ENCODE data around the gene MBOAT1.

Gene MBOAT1

DNA sequence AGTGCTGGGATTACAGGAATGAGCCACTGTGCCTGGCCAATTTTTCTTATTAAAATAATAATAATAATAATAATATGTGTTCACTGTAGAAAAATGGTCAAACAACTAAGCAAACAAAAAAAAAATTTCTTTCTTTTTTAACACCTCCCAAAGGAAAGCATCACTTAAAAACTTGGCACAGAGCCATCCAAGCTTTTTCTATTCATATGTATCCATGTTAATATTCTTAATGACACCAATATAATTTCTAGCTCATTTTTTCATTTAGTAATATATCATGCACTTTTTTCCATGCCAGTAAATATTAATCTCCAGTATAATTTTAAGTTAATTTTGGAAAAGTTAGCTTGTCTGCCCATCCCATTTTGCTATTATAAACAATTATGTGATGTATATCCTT lies 101.8 kb downstream of the MBOAT1 start:
- Mint-ChIP-seq H3K27ac (no peak overlapping the region), H3K4me1 (ENCODE audit: low read depth) (peaks cover 2% of the 10 kb centered on the region), H3K4me3 (no peak overlapping the region), H3K9me3 (no peaks in the 10 kb centered on the region), H3K36me3 (ENCODE audit: low read depth) (peaks cover 26% of the 10 kb centered on the region), H3K27me3 (ENCODE audit: low read depth) (no peaks in the 10 kb centered on the region)

DNA sequence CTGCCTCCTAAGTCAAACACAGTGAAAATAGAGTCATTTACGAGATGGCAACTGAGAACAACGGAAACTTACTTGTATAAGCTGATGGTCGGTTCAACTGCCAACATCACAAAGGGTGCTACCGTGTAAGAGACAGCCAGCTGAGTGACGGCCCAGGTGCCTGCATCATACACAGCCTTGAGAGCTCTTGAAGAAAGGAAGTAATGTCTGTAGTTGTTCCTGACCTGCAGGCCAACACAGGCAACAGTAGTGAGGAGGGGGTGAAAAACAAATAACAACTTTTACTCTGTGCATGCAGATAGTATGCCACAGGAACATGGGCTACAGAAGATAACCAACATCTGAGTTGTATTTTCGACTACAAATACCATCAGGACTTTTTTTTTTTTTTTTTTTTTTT lies 102.7 kb downstream of the MBOAT1 start:
- peaks cover 22% of the 10 kb centered on the region for H3K36me3 Mint-ChIP-seq (ENCODE audit: low read depth)
- H3K4me1 Mint-ChIP-seq (ENCODE audit: low read depth): peaks cover 2% of the 10 kb centered on the region
- H3K27me3 Mint-ChIP-seq (ENCODE audit: low read depth): no peaks in the 10 kb centered on the region
- no peaks in the 10 kb centered on the region for H3K9me3 Mint-ChIP-seq
- H3K27ac Mint-ChIP-seq: no peak overlapping the region
- no peak overlapping the region for H3K4me3 Mint-ChIP-seq

DNA sequence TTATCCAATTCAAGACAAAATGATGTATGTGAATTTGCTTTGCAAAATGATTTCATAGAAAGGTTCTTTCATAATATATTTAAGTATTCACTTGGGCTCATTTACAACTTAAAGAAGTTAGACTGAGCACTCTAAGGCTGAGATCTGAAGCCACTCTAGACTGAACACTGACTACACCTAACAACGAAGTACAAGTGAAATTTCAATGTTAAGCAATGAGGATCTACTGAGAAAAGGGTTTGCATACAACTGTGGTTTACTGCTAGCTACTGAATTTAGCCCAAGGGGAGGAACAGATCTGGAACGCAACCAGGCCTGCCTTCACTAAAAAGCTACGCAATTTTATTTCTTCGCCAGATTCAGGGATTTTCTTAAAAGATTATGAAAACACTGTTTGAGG lies 106.4 kb downstream of the MBOAT1 start:
- H3K9me3 Mint-ChIP-seq: no peaks in the 10 kb centered on the region
- peaks cover 2% of the 10 kb centered on the region for H3K4me1 Mint-ChIP-seq (ENCODE audit: low read depth)
- H3K27me3 Mint-ChIP-seq (ENCODE audit: low read depth): no peaks in the 10 kb centered on the region
- H3K27ac Mint-ChIP-seq: no peak overlapping the region
- no peak overlapping the region for H3K4me3 Mint-ChIP-seq
- peaks cover 23% of the 10 kb centered on the region for H3K36me3 Mint-ChIP-seq (ENCODE audit: low read depth)

DNA sequence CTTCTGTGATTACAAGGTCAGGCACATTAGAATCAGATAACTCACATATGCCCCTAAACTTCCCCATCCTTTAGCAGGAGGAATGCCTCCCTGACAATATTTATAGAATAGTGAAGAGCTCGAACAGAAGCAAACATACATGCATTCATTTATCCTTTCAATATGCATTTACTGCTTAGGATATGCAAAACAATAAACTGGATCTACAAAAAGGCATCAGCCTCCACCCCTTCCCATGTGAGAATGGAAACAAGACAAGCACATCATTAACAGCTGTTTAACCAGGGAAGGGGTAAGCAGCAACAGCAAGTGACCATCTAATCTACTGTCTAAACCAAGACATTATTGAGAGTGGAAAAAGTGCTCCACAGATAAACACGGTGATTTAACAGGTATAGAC lies 107.6 kb downstream of the MBOAT1 start:
- H3K36me3 Mint-ChIP-seq (ENCODE audit: low read depth): peaks cover 23% of the 10 kb centered on the region
- no peak overlapping the region for H3K27ac Mint-ChIP-seq
- H3K27me3 Mint-ChIP-seq (ENCODE audit: low read depth): no peaks in the 10 kb centered on the region
- no peaks in the 10 kb centered on the region for H3K9me3 Mint-ChIP-seq
- H3K4me1 Mint-ChIP-seq (ENCODE audit: low read depth): peaks cover 2% of the 10 kb centered on the region
- no peak overlapping the region for H3K4me3 Mint-ChIP-seq

DNA sequence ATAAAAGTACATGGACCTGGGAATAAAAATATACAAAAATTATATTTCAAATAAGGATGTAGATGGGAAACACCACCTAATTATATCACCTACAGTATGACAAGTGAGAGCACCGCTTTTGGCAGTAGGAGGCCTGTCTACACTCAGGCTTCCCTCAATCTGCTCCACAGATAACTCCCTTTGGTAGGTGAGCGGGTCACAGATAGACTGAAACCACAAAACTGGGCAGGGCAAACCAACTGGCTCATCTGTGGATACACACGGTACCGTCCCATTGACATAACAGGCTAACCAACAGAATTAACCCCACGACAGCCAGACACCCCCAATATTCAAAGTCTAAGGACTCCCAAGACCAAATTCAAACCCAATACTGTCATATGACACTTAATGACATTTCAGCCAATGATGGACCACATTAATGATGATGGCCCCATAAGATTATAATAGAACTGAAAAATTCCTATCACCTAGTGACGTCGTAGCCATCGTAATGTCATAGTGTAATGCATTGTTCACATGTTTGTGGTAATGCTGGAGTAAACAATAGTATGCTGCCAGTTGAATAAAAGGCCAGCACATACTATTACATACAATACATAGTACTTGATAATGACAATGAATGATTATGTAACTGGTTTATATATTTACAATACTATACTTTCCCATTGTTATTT lies 109.7 kb downstream of the MBOAT1 start:
- Mint-ChIP-seq H3K4me3 (no peak overlapping the region), H3K27me3 (ENCODE audit: low read depth) (no peaks in the 10 kb centered on the region), H3K27ac (no peak overlapping the region), H3K36me3 (ENCODE audit: low read depth) (peaks cover 11% of the 10 kb centered on the region), H3K9me3 (no peaks in the 10 kb centered on the region), H3K4me1 (ENCODE audit: low read depth) (no peaks in the 10 kb centered on the region)

DNA sequence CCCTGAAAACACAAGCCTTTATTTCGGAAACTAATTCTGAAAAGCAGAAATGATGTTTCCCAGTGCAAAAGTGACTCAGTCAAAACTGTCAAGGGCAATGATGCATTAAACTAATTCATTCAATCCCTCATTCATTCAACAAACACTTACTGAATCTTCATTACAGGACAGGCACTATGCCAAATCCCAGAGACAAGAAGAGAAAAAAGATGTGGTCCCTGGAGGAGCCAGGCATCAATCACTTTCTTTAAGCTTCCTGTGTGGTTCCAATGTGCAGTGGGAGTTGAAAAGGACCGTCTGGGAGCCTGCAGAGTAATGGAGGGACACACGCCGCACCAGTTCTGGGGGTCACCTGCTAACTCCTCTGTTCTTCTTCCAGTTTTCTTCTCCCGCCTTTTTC lies 113.1 kb downstream of the MBOAT1 start:
- no peaks in the 10 kb centered on the region for H3K9me3 Mint-ChIP-seq
- H3K4me3 Mint-ChIP-seq: no peak overlapping the region
- peaks cover 6% of the 10 kb centered on the region for H3K36me3 Mint-ChIP-seq (ENCODE audit: low read depth)
- no peaks in the 10 kb centered on the region for H3K27me3 Mint-ChIP-seq (ENCODE audit: low read depth)
- H3K27ac Mint-ChIP-seq: no peak overlapping the region
- no peaks in the 10 kb centered on the region for H3K4me1 Mint-ChIP-seq (ENCODE audit: low read depth)

DNA sequence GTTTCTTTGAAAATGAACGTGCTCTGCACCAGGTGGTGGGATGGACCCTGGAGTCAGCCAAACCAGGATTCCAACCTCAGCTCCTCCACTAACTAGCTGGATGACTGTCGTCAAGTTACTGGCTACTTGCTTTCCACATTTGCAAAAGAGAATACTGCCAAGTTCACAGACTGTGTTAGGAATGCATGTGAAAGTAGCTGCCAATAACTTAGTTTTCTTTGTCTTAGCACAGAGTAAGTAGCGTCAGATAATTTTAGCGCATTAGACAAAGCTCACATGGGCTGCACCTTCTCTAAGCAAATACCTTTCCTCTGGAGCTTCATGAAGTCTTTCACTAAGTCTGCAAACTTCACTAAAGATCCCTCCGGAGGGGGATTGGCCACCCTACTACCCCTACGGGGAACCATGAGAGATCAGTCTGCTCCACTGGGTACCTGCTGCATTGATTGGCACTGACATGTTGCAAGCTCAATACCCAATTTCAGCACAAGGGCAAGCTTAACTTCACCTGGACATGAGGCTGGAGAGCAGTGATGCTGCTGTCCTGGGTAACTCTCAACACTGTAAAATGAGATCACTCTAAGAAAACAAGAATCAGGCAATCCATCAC lies 113.9 kb downstream of the MBOAT1 start:
- H3K27ac Mint-ChIP-seq: no peak overlapping the region
- H3K4me3 Mint-ChIP-seq: no peak overlapping the region
- peaks cover 6% of the 10 kb centered on the region for H3K36me3 Mint-ChIP-seq (ENCODE audit: low read depth)
- no peaks in the 10 kb centered on the region for H3K27me3 Mint-ChIP-seq (ENCODE audit: low read depth)
- no peaks in the 10 kb centered on the region for H3K9me3 Mint-ChIP-seq
- H3K4me1 Mint-ChIP-seq (ENCODE audit: low read depth): no peaks in the 10 kb centered on the region

DNA sequence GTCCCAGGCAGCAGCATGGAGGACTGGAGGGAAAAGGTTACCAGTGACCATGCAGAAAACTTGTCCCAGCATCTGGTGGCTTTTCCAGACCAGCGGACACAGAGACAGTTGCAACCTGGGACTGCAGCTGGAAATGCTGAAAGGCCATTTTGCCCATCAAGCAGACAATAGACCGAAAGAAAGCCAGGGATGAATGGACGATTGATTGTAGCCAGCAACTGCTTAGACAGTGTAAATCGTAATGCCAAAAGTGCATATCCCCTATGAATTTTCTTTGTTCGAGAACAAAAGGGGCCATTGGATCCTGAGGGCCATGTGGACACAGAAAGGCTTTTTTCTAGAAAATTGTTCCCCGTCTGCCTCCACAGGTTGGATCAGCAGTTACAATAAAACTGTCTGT lies 115.7 kb downstream of the MBOAT1 start:
- no peaks in the 10 kb centered on the region for H3K4me1 Mint-ChIP-seq (ENCODE audit: low read depth)
- no peaks in the 10 kb centered on the region for H3K9me3 Mint-ChIP-seq
- H3K36me3 Mint-ChIP-seq (ENCODE audit: low read depth): peaks cover 1% of the 10 kb centered on the region
- H3K27ac Mint-ChIP-seq: no peak overlapping the region
- H3K4me3 Mint-ChIP-seq: no peak overlapping the region
- H3K27me3 Mint-ChIP-seq (ENCODE audit: low read depth): no peaks in the 10 kb centered on the region

DNA sequence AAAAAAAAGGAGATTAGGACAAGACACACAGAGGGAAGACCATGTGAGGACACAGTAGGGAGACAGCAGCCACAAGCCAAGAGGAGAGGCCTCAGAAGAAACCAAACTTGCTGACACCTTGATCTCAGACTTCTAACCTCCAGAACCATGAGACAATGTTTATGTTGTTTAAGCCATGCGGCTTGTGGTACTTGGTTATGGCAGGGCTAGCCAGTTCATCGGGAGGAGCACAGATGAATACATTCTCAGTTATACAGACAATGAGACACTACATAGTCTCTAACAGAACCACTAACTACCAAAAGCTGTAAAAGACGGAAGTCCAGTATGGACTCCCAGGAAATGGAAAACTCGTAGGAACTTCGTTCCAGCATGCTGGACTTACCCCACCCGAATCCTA lies 116.8 kb downstream of the MBOAT1 start:
- H3K27me3 Mint-ChIP-seq (ENCODE audit: low read depth): no peaks in the 10 kb centered on the region
- no peaks in the 10 kb centered on the region for H3K36me3 Mint-ChIP-seq (ENCODE audit: low read depth)
- no peaks in the 10 kb centered on the region for H3K9me3 Mint-ChIP-seq
- no peak overlapping the region for H3K27ac Mint-ChIP-seq
- H3K4me1 Mint-ChIP-seq (ENCODE audit: low read depth): no peaks in the 10 kb centered on the region
- no peak overlapping the region for H3K4me3 Mint-ChIP-seq

DNA sequence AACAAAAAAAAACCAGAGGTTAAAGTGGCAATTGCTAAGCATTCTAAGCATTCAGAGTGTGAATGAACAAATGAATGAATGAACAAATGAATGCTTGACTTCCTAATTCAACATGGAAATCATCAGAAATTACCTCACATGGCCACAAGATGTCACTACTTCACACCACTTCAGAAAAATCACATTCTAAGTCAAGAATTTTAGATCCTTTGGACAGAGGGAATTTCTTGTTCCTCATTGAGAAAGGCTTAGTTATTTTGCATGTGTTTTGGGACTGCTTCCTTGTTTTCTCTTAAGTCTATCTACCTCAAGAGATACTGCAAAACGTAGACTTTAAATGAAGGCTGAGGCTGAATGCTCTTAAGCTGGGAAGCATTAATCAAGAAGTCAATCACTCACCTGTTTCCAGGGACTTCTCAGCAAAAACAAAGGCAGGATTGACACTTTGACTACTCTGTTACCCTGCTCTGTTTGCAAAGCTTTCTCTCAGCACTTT lies 120.2 kb downstream of the MBOAT1 start:
- H3K9me3 Mint-ChIP-seq: peaks cover 4% of the 10 kb centered on the region
- H3K4me3 Mint-ChIP-seq: no peak overlapping the region
- no peaks in the 10 kb centered on the region for H3K27me3 Mint-ChIP-seq (ENCODE audit: low read depth)
- H3K36me3 Mint-ChIP-seq (ENCODE audit: low read depth): no peaks in the 10 kb centered on the region
- no peak overlapping the region for H3K27ac Mint-ChIP-seq
- H3K4me1 Mint-ChIP-seq (ENCODE audit: low read depth): no peaks in the 10 kb centered on the region

DNA sequence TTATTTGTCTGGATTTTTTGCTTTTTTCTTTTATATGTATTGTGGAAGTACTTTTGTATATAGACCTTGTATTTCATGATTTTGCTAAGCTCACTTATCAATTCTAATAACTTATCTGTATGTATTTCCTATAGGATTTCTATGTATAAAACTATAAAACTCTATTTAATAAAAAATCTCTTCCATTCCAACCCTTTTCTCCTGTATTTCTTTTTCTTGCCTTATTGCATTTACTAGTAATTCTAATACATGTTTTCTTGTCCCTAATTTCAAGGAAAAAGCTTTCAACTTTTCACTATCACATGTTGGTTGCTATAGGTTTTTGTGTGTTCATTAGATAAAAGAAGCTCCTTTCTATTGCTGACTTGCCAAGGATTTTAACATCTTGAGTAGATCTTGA lies 125.3 kb downstream of the MBOAT1 start:
- Mint-ChIP-seq H3K4me3 (no peak overlapping the region), H3K27me3 (ENCODE audit: low read depth) (no peaks in the 10 kb centered on the region), H3K27ac (no peak overlapping the region), H3K9me3 (peaks cover 4% of the 10 kb centered on the region), H3K36me3 (ENCODE audit: low read depth) (no peaks in the 10 kb centered on the region), H3K4me1 (ENCODE audit: low read depth) (no peaks in the 10 kb centered on the region)

DNA sequence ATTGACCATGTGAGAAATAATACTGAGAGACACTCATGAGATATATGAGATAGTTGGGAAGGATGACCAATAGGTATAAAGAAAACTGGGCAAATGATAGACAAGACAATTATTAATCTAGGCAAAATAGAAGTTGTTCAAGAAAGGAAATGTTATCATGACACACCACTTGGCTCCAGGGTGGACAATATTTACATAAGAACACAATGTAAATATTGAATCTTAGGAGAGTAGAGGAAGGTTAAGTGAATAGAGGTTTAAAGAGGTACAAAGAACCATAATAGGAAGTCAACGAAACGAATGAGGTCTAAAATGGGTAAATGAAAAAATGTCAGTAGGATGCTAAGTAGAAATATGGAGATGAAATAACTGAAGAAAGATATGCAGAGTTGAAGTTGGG lies 126.5 kb downstream of the MBOAT1 start:
- Mint-ChIP-seq H3K27me3 (ENCODE audit: low read depth) (no peaks in the 10 kb centered on the region), H3K4me3 (no peak overlapping the region), H3K36me3 (ENCODE audit: low read depth) (no peaks in the 10 kb centered on the region), H3K4me1 (ENCODE audit: low read depth) (no peaks in the 10 kb centered on the region), H3K27ac (no peak overlapping the region), H3K9me3 (peaks cover 4% of the 10 kb centered on the region)

DNA sequence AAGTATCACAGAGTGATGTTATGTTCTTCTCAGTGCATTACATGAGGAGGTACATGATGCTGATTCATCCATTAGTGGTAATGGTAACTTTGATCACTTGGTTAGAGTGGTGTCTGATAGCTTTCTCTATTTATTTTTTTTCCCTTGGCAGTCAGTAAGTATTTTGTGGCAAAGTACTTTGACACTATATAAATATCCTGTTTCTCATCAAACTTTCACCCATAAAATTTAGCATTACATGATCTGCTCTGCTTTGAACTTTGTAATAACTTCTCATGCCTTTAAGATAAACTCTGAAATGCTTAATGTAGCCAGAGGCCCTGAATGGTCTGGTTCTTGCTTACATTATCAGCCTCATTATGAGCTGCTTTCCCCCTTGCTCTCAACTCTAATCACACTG lies 127.9 kb downstream of the MBOAT1 start:
- Mint-ChIP-seq H3K4me1 (ENCODE audit: low read depth) (no peaks in the 10 kb centered on the region), H3K36me3 (ENCODE audit: low read depth) (no peaks in the 10 kb centered on the region), H3K9me3 (peaks cover 7% of the 10 kb centered on the region), H3K27ac (no peak overlapping the region), H3K4me3 (no peak overlapping the region), H3K27me3 (ENCODE audit: low read depth) (peaks cover 2% of the 10 kb centered on the region)

DNA sequence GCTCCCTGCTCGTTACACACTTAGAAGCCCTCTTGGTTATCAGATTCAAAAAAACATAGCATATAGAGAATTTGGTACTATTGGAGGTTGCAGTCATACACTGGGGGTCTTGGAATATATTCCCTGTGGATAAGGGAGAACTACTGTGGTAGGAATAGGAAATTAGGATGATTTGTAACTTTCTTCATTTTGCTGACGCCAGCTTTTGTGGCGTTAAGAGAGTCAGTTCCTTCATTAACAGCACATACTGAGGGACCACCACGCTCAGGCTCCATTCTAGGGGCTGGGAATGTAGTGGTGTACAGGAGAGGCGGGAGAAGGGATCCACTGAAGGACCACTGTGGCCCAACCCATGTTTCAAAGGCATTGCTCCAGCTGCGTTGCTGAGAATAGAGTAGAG lies 140.3 kb downstream of the MBOAT1 start:
- Mint-ChIP-seq H3K4me1 (ENCODE audit: low read depth) (no peaks in the 10 kb centered on the region), H3K27me3 (ENCODE audit: low read depth) (peaks cover 13% of the 10 kb centered on the region), H3K4me3 (no peak overlapping the region), H3K36me3 (ENCODE audit: low read depth) (no peaks in the 10 kb centered on the region), H3K9me3 (peaks cover 10% of the 10 kb centered on the region), H3K27ac (no peak overlapping the region)

DNA sequence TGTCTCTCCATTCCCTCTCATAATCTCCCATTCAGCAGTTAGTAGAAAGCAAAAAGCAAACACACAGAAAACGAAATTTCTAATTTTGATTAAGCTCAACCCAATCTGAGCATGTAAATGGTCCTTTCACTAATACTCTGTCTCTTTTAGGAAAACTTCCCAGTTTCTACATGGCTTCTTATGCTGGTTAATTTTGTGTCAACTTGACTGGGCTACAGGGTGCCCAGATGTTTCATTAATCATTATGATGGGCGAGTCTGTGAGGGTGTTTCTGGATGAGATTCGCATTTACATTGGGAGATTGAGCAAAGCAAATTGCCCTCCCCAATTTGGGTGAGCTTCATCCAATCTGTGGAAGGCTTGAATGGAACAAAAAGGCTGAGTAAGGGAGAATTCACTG lies 142.2 kb downstream of the MBOAT1 start:
- Mint-ChIP-seq H3K27ac (no peak overlapping the region), H3K36me3 (ENCODE audit: low read depth) (no peaks in the 10 kb centered on the region), H3K9me3 (no peaks in the 10 kb centered on the region), H3K4me3 (no peak overlapping the region), H3K27me3 (ENCODE audit: low read depth) (peaks cover 4% of the 10 kb centered on the region), H3K4me1 (ENCODE audit: low read depth) (no peaks in the 10 kb centered on the region)
